HG02642 (cell line): ENCODE results near the gene USP49.
"Not testable (repeated sequence)": the region's sequence is repeated elsewhere in the genome, so short reads cannot be mapped to it uniquely, and the experiment has no call there.

Source experiments
- ATAC-seq: cut with Tn5 transposase; IDR thresholded peaks from one replicate; pipeline ENCODE4 v1.9.1; 2021; ENCODE audit warnings: mild to moderate bottlenecking; ENCODE audit not compliant: unreplicated experiment, poor library complexity

USP49 gene

DNA sequence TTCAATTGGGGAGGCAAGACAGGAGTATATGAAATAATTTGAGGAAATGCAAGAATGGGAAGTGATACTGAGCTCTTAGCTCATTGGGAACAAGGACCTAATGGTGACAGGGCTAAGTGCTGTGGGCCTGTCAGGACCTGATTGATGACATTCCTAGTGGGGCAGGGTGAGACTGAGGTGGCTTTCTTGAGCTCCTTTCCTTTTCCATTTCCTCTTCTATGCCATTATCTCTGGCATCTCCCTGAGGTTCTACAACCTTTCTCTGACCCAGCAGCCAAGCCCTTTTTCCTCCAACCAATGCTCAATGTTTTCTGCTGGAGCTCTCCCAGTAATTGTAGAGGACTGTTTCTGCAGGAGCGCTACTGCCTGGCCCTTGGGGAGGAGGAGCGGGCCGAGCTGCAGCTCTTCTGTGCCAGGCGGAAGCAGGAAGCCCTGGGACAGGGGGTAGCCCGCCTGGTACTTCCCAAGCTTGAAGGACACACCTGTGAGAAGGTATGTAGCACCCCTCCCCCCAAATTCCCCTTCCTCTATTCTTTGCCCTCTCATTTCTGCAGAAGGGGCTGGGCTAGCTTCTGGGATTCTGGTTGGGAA lies 110.5 kb downstream of the USP49 start:
- no peak for ATAC-seq

DNA sequence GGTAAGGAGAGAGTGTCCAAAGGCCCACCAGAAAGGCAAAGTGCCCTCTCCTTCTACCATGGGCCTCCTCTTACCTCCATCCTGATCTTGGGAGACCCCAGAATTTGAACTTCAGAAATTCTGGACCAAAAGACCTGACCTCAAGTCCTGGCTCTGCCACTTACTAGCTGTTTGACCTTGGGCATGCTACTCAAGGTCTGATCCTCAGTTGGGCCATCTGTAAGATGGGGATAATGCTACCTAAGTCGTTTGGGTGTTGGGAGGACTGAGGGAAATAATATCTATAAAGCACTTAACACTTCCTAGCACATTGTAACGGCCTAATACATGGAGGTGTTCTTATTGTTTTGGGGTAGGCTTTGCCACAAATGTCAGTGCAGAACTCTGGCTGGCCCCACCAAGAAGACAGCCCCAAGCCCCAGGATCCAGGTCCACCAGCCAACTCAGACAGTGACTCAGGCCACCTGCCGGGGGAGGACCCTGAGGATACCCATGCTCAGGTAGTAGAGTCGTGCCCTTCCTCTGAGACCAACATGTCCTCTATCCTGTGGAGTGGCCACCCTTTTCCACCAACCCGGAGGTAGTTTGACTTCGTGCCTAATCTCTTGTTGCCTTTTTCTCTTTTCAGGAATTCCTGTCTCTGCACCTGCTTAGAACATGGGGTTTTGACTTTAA lies 111.9 kb downstream of the USP49 start:
- no peak for ATAC-seq

DNA sequence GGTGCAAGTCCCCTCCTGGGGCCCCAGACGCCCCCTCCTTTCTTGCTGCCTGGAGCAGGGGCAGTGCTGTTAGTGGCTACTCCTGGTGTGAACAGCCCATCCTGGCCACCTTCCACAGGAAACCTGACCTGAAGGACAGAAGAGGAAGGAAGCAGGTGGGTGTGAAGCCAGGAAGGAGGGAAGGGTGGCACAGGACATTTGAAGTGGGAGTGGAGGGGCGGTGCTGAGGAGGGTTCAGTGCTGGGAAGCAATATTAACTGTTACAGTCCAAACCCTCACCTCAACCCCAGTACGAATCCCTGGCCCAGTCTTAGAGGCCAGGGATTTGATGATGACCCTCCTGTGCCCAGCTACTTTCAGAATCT lies 113.8 kb downstream of the USP49 start:
- ATAC-seq = no peak

DNA sequence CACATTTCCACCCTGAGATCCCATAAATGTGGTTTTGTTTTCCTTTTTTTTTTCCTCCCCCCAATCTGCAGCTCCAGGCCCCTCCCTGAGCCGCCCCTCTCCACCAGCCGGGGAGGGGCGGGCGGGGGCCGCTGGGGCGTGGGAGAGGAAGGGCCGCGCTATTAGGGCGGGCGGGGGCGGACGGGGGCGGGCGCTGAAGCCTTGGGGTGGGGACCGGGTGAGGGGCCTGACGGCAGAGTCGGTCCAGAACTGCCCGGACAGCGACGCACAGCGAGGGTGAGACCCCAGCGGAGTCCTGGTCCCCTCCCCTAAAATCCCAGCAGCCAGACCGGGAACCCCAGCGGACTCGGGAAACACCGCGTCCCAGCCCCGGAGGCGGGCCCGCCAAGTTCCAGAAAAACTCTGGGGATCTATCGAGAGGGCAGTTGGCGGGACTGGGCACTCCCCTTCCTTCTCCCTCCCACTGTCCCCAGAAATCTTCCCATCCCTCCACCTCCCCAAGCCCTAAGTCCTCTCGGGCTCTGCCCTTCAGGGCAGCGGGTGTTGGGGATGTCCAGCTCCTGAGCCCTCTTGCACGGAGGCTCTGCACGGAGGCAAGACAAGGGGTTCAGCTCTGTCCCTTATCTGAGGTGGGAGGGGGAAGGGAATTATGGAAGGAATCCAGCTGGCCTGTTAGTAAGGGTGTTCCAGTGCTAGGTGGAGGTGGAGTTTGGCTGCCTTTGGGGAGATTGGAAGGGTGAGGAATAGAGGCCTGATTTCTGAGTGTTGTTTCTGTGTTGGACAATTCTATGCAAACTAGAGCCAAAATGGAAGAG lies 114.4 kb downstream of the USP49 start, which contains the start of gene PRICKLE4:
Gene PRICKLE4 (plus strand): TSS at position 232 of the 815 bp plus-strand sequence. CDS start 2,692 bp downstream, outside the sequence.
- ATAC-seq = peak; percentile 1

DNA sequence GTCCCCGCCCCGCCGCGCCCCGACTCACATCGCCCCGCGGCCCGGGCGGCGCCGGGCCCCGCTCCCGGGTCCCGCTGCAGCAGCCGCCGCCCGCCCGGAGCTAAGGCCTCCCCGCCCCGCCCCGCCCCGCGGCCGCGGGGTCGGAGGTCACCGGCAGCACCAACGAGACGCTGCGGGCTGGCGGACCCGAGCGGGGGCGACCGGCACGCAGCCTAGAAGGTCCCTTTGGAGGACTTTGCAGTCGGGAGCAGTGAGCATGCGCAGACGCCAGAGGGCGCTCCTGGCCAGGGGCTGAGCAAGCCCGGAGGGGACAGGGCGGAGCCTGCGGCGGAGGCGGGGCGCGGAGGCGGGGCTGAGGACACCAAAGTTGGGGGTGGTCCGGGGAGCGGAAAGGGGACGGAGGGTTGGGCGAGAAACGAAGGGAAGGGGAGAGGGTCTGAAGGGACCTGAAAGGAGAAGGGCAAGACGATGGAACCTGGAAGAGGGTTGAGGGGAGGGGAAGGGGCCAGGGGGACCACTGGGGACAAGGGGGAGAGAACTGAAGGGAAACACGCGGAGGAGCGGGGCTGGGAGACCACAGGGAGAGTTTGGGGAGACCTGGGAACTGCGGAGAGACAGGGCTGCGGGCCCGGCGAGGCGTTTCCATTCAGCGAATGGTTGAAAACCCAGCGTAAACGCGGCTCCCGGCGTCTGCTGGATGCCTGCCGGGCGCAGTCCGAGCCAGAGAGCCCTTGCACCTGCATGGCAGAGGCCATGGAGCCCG lies 115.2 kb downstream of the USP49 start, which contains the start of gene FRS3:
Gene FRS3 (minus strand): TSS at position 113 of the 763 bp plus-strand sequence. CDS start 2,913 bp downstream, outside the sequence.
- ATAC-seq = peak; percentile 93

DNA sequence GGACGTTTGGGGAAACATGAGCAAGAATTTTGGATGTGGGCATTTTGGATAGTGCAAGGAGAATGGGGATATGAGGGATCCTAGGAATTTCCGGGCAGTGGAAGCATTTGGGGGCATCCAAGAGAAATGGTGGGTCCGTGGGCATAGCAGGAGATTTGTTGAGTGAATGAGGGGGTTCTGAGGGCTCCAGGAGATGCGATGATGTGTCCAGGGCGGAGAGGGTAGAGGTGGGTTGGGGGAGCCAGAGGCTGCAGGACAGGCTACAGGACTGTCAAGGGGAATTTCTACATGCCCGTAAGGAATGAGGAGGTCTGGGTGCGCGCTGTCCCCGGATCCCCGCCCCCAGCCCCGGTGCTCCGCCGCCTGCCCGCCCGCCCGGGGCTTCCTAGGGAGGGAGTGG lies 115.8 kb downstream of the USP49 start:
- peak; percentile 22 for ATAC-seq

DNA sequence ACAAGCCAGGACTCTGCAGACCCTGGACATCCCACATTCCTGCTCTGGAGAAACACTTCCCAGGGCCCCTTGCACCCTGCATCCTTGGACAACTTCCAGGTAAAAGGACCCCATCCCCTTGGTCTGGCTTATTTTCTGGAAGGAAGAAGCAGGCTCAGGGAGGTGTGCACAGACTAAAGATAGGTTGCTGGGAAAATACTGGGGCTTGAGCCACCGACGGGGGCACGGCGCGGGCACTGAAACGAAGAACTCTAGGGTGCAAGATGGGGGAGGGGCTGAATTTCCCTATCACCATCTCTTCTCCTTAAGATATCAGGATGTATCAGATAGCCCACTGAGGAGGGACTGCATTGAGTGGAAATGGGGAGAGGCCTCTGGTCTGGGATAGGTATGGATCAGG lies 116.3 kb downstream of the USP49 start:
- ATAC-seq = no peak

DNA sequence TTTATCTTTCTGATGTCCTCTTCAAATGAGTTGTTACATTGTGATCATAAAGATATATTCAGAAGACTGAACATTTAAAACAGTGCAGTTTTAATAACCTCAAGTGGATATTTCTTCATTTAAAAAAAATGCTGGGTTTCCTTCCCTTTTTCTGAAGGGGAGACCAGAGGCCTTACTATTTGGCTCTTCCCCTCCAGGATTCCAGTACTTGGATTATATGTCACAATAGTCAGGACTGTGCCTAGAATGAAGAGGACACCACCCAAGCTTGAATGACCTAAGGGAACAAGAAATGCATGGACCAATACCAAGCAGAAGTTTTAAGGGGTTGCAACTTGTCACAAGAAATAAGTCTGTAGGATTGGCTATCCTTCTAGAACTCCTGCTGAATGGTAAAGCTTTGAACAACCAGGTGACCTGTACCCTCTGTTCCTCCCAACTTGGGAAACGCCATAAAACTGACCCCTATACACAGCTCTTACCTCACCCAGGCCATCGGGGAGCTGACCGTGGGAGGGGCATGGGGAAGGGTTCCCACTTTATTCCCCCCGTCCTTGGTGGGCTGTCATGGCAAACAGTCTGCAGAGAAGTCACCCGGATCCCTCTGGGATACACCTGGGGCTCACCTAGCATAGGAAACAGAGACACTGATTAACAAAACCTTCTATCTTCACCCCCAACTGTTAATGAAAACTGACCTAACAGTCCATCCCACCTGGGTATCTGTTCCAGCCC lies 117.5 kb downstream of the USP49 start:
- no peak for ATAC-seq

DNA sequence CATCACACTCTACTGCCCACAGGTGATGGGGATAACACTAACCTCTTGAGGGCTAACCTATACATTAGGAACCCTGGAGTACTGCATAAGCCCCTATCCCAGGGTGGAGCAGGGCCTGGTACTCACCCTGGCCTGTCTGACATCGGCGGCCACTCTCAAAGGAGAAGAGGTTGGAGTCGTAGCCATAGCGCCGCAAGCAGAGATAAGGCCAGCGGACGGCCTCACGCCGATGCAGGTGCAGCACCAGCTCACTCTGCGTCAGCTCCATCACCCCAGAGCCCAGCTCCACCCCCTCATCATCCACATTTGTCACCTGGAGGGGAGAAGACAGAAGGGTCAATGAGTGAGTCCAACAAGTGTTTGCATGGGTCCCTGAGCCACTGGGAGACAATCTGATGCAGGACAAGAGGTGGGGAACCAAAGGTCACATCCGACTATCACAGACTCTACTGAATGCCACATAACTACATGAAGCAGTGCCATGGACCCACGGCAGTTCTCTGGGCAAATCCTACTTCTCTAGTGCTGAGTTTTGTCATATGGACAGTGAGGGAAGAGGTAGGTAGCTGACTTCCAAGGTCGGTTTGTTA lies 119.8 kb downstream of the USP49 start:
- ATAC-seq = no peak

DNA sequence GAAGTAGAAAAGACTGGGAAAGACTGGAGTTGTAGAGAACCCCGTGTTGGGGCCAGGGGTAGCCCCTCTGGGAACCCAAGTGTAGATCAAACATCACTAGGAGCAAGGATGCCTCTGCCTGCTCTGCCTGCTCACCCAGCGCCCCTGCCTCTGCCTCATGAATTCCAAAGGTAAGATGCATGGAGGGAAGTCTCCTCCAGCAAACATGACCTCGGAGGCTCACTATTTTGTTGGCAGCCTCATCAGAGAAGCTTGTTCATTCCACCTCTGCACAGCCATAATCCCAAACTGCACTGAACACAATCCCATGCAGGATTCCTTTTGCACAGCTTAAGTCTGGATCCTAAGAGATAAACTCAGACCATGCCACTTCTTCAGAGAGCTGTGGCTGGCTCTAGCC lies 120.3 kb downstream of the USP49 start:
- ATAC-seq = no peak

DNA sequence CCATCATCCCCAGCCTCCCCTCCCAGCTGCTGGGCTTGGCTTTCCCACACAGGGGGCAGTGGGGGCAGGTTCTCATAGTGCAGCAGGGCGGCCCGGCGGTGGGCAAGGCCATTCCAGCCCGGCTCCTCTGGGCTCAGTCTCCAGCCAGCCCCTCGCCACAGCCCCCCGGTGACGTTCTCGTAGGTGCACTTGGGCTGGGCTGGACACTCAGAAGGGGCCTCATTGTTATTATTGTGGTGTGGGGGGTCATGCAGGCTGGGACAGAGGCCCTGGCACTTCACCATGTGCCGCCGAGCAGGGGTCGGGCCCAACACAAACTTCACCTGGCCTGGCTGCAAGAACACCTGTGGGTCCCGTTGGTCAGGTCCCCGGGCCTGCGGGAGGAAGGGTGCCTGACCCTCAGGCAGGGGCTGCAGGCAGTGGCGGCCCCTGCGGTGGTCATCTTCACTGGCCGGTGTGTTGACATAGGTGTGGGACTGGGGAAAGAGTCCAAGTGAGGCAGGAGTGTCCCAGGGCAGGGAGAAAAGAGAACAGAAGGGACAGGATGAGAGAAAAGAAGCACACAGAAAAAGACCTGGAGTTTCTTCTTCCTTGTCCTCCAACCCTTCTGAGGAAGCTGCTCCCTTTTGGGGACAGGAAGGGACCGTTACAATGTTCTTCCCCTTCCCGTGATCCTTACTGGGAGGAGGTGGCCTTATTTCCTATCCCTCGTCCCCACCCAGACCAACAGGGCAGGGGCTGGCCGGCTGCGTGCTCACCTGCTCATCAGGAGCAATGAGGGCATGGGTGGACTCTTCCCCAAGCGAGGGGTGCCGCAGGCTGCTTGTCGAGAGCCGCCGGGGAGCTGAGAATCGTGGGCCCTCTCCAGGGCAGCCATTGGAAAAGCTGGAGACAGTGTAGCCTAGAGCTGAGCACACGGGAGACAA lies 123.9 kb downstream of the USP49 start:
- ATAC-seq = no peak

DNA sequence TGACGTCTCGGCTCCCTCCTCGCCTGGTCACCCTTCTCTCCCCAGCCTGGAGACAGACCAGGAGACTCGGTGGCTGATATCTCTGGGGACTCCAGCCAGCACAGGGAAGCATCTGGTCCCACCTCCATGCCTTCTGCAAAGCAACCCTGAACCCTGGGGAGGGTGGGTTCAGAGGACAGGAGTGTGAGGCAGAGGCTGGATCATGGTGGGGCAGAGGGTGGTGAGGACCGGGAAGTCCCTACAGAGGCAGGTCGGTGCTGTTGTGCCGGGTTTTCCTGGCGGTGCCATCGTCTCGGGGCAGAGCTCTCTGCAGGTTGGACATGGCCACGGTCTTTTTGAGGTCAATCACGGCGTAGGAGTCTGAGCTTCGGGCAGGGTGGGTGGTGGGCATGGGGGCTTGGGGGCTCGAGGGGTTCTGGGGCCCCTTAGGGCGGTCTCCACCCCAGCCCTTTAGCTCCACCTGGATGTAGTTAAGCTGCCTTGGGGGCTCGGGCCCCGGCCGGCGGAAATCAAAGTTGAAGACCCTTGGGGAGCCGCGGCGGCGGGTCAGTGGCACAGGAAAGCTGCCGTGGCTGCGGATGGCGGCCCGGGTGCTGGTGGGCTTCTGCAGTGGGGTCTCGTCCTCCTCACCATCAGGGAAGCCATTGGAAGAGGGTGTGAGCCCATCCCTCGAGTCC lies 124.7 kb downstream of the USP49 start:
- ATAC-seq = no peak

DNA sequence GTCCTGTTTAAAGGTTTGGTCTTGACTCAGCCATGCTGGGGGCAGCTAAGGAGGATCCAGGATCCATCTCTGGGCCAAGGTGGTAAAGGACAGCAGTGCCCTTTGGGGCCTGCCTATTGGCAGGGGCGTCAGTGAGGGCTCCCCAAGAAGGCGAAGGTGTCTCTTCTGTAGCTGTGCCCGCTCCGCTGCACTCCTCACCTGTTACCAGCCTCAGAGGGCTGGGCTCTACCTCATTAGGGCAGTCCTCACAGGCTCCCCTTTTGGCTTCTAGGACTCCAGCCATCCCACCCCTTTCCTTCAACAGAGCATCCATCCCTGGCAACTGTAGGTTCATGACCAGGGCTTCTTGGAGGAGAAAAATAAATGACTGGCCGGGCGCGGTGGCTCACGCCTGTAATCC lies 125.8 kb downstream of the USP49 start:
- no peak for ATAC-seq

DNA sequence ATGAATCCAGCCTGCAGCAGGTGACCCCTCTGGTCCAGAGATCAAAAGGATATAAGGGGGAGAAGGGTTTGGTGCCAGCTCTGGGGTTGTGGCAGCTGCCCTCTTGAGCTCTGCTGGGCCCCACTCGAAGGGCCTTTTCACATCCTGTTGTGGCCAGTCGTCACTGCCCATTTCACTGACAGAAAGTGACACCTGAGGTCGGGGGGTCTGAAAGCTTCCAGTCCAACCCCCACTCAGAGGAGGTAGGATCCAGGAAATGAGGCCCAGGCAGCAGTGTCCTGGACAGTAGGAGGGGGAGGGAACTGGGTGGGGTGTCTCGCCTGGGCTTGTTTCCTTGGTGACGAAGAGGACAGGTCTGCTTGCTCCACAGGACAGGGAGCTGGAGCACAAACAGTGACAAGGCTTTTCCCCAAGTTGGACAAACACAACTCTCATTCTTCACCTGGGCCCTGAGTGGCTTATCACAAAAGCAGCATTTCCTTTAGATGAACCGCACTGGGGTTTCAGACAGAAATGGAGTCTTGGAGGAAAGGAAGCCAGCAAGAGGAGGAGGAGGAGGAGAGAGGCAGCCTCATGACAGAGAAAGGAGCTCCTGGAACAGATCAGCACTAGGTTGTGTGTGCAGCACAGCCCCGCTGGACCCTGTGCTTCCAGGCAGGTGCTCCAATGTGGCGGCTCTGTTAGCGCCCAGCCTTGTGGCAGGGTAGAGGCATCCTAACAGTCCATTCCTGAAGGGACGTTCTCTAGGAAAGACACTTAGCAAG lies 126.4 kb downstream of the USP49 start:
- ATAC-seq = no peak

DNA sequence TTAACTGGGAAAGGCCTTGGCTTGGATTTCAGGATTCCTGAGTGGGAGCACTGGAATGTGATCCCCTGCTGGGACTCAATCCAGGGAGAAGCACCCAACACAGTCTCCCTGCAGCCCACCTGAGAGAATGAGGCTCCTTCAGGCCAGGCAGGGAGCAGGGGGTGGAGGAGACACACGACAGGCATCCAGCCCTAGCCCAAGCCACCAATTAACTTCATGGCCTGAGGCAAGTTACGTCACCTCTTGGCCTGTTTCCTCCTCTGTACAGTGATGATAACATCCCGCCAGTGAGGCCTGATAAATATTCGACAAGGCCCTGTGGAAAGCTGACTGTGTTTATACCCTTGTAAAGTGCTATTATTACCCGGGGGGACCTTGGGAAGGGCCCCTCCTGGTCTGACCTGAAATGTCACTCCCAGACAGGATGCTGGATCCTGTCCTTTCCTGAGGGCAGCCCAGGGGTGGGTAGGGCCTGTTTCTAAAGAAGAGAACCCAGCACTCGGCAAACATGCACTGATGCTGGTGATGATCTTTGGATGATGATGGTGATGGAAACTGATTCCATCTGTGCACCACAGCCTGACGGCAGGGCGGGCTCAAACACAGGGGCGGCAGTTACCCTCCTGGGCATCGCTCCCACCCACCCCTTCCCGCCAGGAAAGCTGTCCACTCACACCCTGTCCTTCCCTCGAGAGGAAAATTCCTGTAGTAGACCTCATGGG lies 127.9 kb downstream of the USP49 start:
- ATAC-seq = no peak

DNA sequence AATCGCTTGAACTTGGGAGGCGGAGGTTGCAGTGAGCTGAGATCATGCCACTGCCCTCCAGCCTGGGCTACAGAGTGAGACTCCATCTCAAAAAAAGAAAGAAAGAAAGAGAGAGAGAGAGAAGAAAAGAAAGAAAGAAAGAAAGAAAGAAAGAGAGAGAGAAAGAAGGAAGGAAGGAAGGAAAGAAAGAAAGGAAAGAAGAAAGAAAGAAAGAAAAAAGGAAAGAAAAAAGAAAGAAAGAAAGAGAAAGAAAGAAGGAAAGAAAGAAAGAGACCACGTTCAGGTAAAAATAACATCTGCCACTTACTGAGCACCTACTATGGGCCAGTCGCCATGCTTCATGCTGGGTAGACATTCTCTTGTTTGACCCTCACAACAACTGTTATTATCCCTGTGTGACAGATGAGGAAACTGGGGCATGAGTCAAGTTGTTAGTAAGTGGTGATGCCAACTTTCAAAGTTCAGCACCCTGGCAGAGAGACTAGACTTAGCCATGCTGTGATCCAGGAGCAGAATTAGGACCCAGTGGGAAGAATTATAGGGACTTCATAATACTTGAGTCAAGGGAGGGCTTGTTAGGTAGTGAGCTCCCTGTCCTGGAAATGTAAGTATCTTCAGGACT lies 129.0 kb downstream of the USP49 start:
- ATAC-seq = not testable (repeated sequence)
